Measurements from ENCODE around the gene LSS. TPM values are rescaled to one million over a fixed set of nuclear protein-coding genes. Genes with fewer than 3 reads are reported as not detected.
A peak's percentile ranks its signal among the peaks of the same experiment; 100 is the strongest.
"Not testable (repeated sequence)": the region's sequence is repeated elsewhere in the genome, so short reads cannot be mapped to it uniquely, and the experiment has no call there.

The LSS gene
- total RNA-seq, 1 donor from 2014 or later, result 57.9 TPM

DNA sequence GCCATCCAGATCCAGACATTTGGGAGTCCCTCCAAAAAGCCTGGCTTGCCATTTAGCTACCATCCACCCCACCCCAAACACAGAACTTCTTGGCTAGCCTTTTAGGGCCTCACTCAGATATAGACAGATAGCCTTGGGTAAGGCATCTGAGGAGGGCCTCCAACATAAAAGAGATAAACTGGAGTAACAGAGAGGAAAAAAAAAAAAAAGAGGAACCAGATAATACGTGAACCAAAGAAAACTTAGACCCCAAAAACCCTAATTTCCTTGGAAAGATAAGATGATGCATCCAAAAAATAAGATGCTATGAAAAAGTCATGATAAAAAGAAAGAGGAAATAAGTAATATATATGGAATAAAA, 19.8 kb upstream of the LSS start:
- no peak for ATAC-seq (ENCODE audit: poor library complexity)
- DNase-seq, result no peak
- intact Hi-C loops (cut with DNase I), result no loop called here

DNA sequence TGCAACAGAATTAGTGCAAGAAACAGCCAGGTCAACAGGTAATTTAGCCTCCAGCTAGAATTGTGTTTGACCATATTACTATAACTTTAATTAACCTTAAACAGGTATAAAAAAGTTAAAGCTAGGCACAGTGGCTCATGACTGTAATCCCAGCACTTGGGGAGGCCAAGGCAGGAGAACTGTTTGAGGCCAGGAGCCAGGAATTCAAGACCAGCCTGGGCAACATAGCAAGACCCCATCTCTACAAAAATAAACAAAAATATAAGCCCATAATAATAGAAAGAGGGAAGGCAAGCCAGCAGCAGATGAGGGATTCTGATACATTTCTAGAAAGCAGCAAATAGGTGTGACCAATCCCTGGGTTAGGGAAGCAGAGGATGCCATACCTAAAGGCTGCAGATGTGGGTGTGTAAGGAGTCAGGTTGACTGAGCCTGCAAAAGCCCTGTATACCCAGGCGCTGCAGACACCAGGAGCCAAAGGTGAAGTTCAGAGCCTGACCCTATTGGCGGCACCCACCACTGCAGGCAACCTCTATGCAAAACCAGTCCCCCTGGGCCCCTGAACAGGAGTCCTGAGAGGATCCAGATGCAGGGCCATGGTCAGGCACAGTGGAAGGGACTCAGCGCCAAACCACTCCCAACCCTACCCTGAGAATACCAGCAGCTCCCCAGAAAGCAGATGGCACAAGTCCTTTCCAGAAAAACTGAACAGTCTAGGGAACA, 19.3 kb upstream of the LSS start:
- ATAC-seq (ENCODE audit: poor library complexity), result no peak
- intact Hi-C loops (cut with DNase I), result no loop called here
- DNase-seq, result no peak

- intact Hi-C loops (cut with DNase I), result no loop called here
- DNase-seq (no peak), ATAC-seq (ENCODE audit: poor library complexity) (no peak)
Measured at GRCh38 chr21:46246345-46246744, 17.8 kb upstream of the LSS start.

GRCh38 chr21:46245213-46245915, 16.8 kb upstream of the LSS start:
- DNase-seq (no peak), ATAC-seq (ENCODE audit: poor library complexity) (no peak)
- intact Hi-C loops (cut with DNase I), result no loop called here

- ATAC-seq (ENCODE audit: poor library complexity) (no peak), DNase-seq (no peak)
- intact Hi-C loops (cut with DNase I), result no loop called here
Measured at GRCh38 chr21:46244602-46245001, 16.0 kb upstream of the LSS start.

GRCh38 chr21:46243960-46244361, 15.4 kb upstream of the LSS start:
- intact Hi-C loops (cut with DNase I), result no loop called here
- DNase-seq (no peak), ATAC-seq (ENCODE audit: poor library complexity) (no peak)

DNA sequence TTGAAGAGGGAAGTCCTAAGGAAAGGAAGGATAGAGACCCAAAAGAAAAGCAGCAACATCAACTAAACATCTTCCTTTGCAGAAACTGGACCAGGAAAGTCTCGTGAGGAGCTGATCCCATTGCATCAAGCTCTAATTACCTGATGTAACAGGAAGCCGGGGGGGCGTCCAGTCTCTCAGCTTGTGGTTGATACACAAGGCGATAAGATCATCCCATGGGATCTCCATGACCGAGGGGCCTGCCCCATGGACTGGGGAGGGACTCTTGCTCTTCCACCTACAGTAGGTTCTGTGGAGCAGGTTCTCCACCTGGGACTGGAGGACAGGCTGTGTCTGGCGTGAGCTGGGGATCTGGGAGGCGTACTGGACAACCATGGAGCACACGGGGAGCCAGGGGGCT, 14.8 kb upstream of the LSS start:
- intact Hi-C loops (cut with DNase I), result no loop called here
- DNase-seq, result no peak
- no peak for ATAC-seq (ENCODE audit: poor library complexity)

DNA sequence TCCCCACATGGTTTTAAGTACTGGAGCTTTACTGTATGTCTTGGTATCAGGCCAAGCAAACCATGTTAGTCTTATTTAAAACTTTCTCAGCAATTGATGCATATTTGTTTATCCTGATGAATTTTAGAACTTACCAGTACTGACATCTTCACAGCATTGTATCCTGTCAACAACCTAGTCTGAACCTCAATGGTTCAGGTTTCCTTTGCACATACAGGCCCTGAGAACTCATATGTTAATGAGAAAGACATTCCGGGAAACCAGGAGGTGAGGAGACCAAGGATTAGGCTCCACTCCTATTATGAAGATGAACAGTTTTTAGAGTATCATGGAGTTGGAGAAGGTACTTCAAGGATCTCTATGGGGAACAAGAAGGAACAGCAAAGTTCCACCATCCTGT, 13.0 kb upstream of the LSS start:
- DNase-seq; ATAC-seq (ENCODE audit: poor library complexity); intact Hi-C loops (cut with DNase I): not testable (repeated sequence)

DNA sequence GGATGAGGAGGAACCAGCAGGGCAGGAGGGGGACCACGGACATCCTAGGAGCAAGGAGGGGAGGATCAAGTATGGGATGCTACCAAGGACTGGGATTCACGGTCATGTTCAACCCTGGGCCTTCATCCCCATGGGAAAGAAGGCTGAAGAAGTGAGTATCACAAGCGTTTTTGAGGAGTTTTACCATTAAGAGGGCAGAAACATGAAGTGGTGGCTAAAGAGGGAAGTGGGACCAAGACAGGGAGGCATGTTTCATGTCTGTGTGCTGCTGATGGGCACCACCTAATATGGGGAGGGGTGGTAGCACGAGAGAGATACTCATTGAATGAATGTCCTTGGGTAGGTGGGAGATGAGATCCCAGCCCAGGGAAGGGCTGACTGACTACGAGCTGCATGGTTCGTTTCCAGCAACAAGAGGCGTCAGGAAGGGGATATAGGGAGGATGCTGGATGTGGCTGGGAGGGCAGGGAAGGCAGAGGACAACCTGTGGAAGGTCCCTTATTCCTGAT, 11.3 kb upstream of the LSS start:
- intact Hi-C loops (cut with DNase I), result no loop called here
- ATAC-seq (ENCODE audit: poor library complexity) (no peak), DNase-seq (no peak)

- intact Hi-C loops (cut with DNase I), result no loop called here
- DNase-seq, result no peak
- no peak for ATAC-seq (ENCODE audit: poor library complexity)
Measured at GRCh38 chr21:46237474-46237873, 8.9 kb upstream of the LSS start.

- DNase-seq (no peak), ATAC-seq (ENCODE audit: poor library complexity) (no peak)
- intact Hi-C loops (cut with DNase I), result no loop called here
Measured at GRCh38 chr21:46234436-46234950, 5.9 kb upstream of the LSS start.

GRCh38 chr21:46229923-46230260, 1.3 kb upstream of the LSS start:
- DNase-seq (no peak), ATAC-seq (ENCODE audit: poor library complexity) (no peak)
- intact Hi-C loops (cut with DNase I), result no loop called here

DNA sequence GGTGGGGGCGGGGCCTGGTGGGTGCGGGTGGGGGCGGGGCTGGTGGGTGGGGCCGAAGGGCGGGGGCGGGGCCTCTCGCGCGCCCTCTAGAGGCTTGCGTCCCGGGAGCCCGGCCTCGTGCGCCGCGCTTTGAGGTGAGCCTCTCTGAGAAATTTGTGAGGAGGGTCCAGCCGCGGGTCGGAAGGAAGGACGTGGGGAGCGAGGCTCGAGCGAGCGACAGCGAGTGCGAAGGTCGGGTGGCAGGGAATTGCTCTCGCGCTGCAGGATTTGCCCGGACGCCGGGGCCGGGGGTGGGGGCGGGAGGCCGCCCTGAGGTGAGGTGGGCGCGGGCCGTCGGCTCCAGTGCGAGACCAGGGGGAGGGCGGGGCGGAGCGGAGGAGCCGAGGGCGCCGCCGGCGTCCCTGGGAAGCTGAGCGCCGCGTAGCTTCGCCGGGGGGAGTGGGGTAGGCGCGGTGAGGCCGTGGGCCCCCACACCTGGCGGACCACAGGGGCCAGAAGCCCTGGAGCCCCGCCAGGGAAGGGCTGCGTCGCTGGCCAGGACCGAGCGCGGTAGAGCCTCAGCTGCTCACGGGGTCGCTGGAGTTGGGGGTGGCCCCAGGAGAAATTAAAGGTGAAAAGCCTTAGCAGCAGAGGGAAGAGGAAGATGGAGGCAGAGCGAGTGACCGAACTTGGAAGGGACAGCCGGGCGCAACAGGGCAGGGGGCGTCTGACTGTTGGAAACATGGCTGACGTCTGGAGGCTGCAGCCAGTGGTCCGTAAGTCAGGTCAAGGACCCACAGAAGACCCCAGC, 754 bp upstream of the LSS start:
- ATAC-seq (ENCODE audit: poor library complexity), result peak; percentile 50
- intact Hi-C loops (cut with DNase I), result no loop called here
- no peak for DNase-seq

DNA sequence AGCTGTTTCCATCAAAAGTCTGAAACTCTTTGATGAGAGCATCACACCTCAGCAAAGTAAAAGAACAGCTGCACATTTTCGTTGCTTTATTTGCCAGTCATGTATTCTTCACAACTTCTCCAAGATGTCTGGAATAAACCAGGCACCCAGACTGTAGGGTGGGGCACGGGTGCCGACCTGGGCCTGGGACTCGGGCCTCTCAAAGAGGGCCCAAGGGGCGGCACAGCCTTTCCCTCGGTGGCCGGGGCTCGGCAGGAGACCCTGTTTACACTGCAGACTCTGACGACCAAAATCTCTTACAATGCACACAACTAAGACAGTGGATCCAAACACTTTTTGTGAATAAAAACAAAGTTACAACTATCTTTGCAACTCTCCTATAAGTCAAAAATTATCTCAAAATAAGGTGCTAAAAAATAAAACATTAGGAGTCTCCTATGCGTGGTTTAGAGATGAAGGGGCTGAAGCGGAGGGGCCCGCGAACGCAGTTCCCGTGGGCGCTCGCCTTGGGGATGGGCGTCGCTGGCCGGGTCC, 696 bp downstream of the LSS start:
- intact Hi-C loops (cut with DNase I), result no loop called here
- ATAC-seq (ENCODE audit: poor library complexity) (no peak), DNase-seq (no peak)

- intact Hi-C loops (cut with DNase I), result no loop called here
- no peak for DNase-seq
- ATAC-seq (ENCODE audit: poor library complexity), result no peak
Measured at GRCh38 chr21:46226920-46227599, 1.5 kb downstream of the LSS start.

DNA sequence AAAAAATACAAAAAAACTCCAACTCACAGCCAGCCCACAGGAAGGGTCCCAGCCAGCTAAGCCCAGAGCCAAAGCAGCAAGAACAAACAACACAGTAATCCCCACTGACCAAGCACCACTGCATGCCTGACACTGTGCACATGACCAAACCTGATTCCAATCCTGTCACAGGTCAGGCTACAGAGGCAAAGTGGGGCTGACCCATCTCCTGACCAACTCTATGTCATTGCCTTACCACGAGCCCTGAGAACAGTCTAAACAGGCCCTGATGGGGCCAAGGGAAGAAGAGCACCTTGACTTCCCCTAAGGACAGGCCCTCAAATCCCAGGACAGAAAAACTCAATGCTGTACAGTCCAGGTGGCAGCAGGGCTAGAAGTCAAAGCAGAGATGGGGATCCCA, 2.4 kb downstream of the LSS start:
- intact Hi-C loops (cut with DNase I), result no loop called here
- no peak for ATAC-seq (ENCODE audit: poor library complexity)
- no peak for DNase-seq

DNA sequence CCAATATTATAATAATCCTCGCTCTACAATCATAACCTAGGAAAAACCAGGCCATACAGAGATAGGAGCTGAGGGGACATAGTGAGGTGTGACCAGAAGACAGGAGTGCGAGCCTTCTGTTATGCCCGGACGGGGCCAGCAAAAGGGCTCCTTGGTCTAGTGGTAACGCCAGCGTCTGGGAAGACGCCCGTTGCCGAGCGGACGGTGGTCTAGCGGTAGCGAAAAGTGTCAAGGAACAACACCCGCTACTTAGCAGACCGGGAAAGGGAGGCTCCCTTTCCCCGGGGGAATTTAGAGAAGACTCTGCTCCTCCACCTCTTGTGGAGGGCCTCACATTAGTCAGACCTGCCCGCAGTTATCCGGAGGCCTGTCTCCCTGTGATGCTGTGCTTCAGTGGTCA, 4.9 kb downstream of the LSS start:
- ATAC-seq (ENCODE audit: poor library complexity); intact Hi-C loops (cut with DNase I); DNase-seq: not testable (repeated sequence)

- intact Hi-C loops (cut with DNase I), result no loop called here
- ATAC-seq (ENCODE audit: poor library complexity), result no peak
- no peak for DNase-seq
Measured at GRCh38 chr21:46223217-46223616, 5.4 kb downstream of the LSS start.
